ENCODE results near the gene MMP11. TPM values are rescaled to one million over a fixed set of nuclear protein-coding genes. Genes with fewer than 3 reads are reported as not detected.

Gene MMP11
- total and polyA plus RNA-seq, 8 donors, result 1.2 to 10.7 (median 9.6) TPM

- DNase-seq (no peak), ATAC-seq (no peak)
- Histone ChIP-seq H3K4me1 (no peaks in the 10 kb centered on the region), H3K9me3 (no peaks in the 10 kb centered on the region), H3K27me3 (no peaks in the 10 kb centered on the region), H3K36me3 (peaks cover 0 to 98% of the 10 kb centered on the region in 2 donors), H3K4me3 (no peak overlapping the region), H3K27ac (no peak overlapping the region)
- no peak for TF ChIP-seq CTCF (IDR thresholded peaks at IDR 0.05)
- intact Hi-C loops (cut with DNase I), result loop anchor here in 1 of 2 donors (10.0 kb wide), 1 partner anchor 46 kb away; the partner anchor contains the start of gene SMARCB1
Observed at GRCh38 chr22:23831261-23831660, 58.6 kb downstream of the MMP11 start.

GRCh38 chr22:23831781-23832180 lies 59.1 kb downstream of the MMP11 start:
- Histone ChIP-seq H3K27ac (no peak overlapping the region), H3K27me3 (no peaks in the 10 kb centered on the region), H3K4me1 (no peaks in the 10 kb centered on the region), H3K36me3 (peaks cover 0 to 98% of the 10 kb centered on the region in 2 donors), H3K9me3 (no peaks in the 10 kb centered on the region), H3K4me3 (no peak overlapping the region)
- DNase-seq, result no peak
- intact Hi-C loops (cut with DNase I), result loop anchor here in 1 of 2 donors (10.0 kb wide), 1 partner anchor 47 kb away; the partner anchor contains the start of gene SMARCB1
- TF ChIP-seq CTCF (IDR thresholded peaks at IDR 0.05), result no peak
- ATAC-seq, result no peak

GRCh38 chr22:23832226-23833016 lies 59.8 kb downstream of the MMP11 start:
- DNase-seq (peak in 1 of 4 donors; percentile 35), ATAC-seq (no peak)
- H3K27ac ChIP-seq, result no peak overlapping the region
- no peaks in the 10 kb centered on the region for H3K9me3 ChIP-seq
- H3K4me1 ChIP-seq, result peaks cover 0 to under 1% of the 10 kb centered on the region in 2 donors
- intact Hi-C loops (cut with DNase I), result loop anchor here in 1 of 2 donors (10.0 kb wide), 1 partner anchor 48 kb away; the partner anchor contains the start of gene SMARCB1
- TF ChIP-seq CTCF (IDR thresholded peaks at IDR 0.05), result no peak
- no peak overlapping the region for H3K4me3 ChIP-seq
- H3K27me3 ChIP-seq, result no peaks in the 10 kb centered on the region
- peaks cover 0 to 96% of the 10 kb centered on the region in 2 donors for H3K36me3 ChIP-seq

- H3K27me3 ChIP-seq, result no peaks in the 10 kb centered on the region
- H3K9me3 ChIP-seq, result no peaks in the 10 kb centered on the region
- TF ChIP-seq CTCF (IDR thresholded peaks at IDR 0.05), result no peak
- intact Hi-C loops (cut with DNase I), result loop anchor here in 1 of 2 donors (10.0 kb wide), 1 partner anchor 48 kb away; the partner anchor contains the start of gene SMARCB1
- peaks cover 4 to 8% of the 10 kb centered on the region in 2 donors for H3K4me1 ChIP-seq
- ATAC-seq (no peak), DNase-seq (peak in 1 of 4 donors; percentile 54)
- peaks cover 0 to 88% of the 10 kb centered on the region in 2 donors for H3K36me3 ChIP-seq
- no peak overlapping the region for H3K4me3 ChIP-seq
- no peak overlapping the region for H3K27ac ChIP-seq
Observed at GRCh38 chr22:23833017-23833751, 60.5 kb downstream of the MMP11 start.

Other genes with a start within 250 kb of the MMP11 start
- not detected for gene IGLL1, start 192.6 kb upstream of the MMP11 start, total RNA-seq
- gene IGLL1, start 192.6 kb upstream of the MMP11 start, polyA plus RNA-seq (ENCODE audit: insufficient read length in 6 of 6), result 1 to 10 TPM in 1 of 6 donors, under 1 TPM in 5; 0.39 to 1.6 (median 0.55) TPM
- gene DRICH1, start 140.5 kb upstream of the MMP11 start, total RNA-seq, result under 1 TPM; 0.70 to 0.99 TPM
- gene DRICH1, start 140.5 kb upstream of the MMP11 start, polyA plus RNA-seq (ENCODE audit: insufficient read length in 6 of 6), result 1 to 10 TPM; 1.8 to 5.8 (median 3.2) TPM
- 1 to 10 TPM in 1 of 2 donors, under 1 TPM in 1; 0.15 to 4.6 TPM for gene RGL4, start 81.8 kb upstream of the MMP11 start, total RNA-seq
- 1 to 10 TPM; 3.8 to 5.8 (median 4.4) TPM for gene RGL4, start 81.8 kb upstream of the MMP11 start, polyA plus RNA-seq (ENCODE audit: insufficient read length in 6 of 6)
- 1 to 10 TPM; 5.9 to 6.0 TPM for gene ZNF70, start 21.7 kb upstream of the MMP11 start, total RNA-seq
- 10 to 100 TPM in 3 of 6 donors, 1 to 10 TPM in 3; 8.4 to 10.7 (median 9.9) TPM for gene ZNF70, start 21.7 kb upstream of the MMP11 start, polyA plus RNA-seq (ENCODE audit: insufficient read length in 6 of 6)
- not detected for gene VPREB3, start 18.4 kb upstream of the MMP11 start, total RNA-seq
- gene VPREB3, start 18.4 kb upstream of the MMP11 start, polyA plus RNA-seq (ENCODE audit: insufficient read length in 6 of 6), result 1 to 10 TPM in 1 of 6 donors, under 1 TPM in 4, not detected in 1; 0.34 to 1.4 (median 0.87) TPM
- gene C22orf15, start 9.9 kb upstream of the MMP11 start, total RNA-seq, result 1 to 10 TPM in 1 of 2 donors, under 1 TPM in 1; 0.58 to 3.1 TPM
- gene C22orf15, start 9.9 kb upstream of the MMP11 start, polyA plus RNA-seq (ENCODE audit: insufficient read length in 6 of 6), result 1 to 10 TPM; 3.1 to 7.8 (median 5.4) TPM
- 100 to 1,000 TPM in 1 of 2 donors, 10 to 100 TPM in 1; 73.0 to 128 TPM for gene CHCHD10, start 4.9 kb upstream of the MMP11 start, total RNA-seq
- 10 to 100 TPM; 19.0 to 41.2 (median 24.0) TPM for gene CHCHD10, start 4.9 kb upstream of the MMP11 start, polyA plus RNA-seq (ENCODE audit: insufficient read length in 6 of 6)
- 10 to 100 TPM; 52.4 to 80.5 TPM for gene SMARCB1, start 14.1 kb downstream of the MMP11 start, total RNA-seq
- gene SMARCB1, start 14.1 kb downstream of the MMP11 start, polyA plus RNA-seq (ENCODE audit: insufficient read length in 6 of 6), result 100 to 1,000 TPM; 134 to 166 (median 144) TPM
- gene DERL3, start 66.2 kb downstream of the MMP11 start, total RNA-seq, result 1 to 10 TPM; 6.7 to 9.4 TPM
- gene DERL3, start 66.2 kb downstream of the MMP11 start, polyA plus RNA-seq (ENCODE audit: insufficient read length in 6 of 6), result 1 to 10 TPM; 2.4 to 4.7 (median 3.8) TPM
- 10 to 100 TPM in 1 of 2 donors, 1 to 10 TPM in 1; 9.9 to 15.4 TPM for gene SLC2A11, start 85.0 kb downstream of the MMP11 start, total RNA-seq
- 10 to 100 TPM; 14.6 to 26.7 (median 21.5) TPM for gene SLC2A11, start 85.0 kb downstream of the MMP11 start, polyA plus RNA-seq (ENCODE audit: insufficient read length in 6 of 6)
- 100 to 1,000 TPM; 361 to 467 TPM for gene MIF, start 121.5 kb downstream of the MMP11 start, total RNA-seq
- gene MIF, start 121.5 kb downstream of the MMP11 start, polyA plus RNA-seq (ENCODE audit: insufficient read length in 6 of 6), result 100 to 1,000 TPM; 139 to 276 (median 170) TPM
- 10 to 100 TPM in 1 of 2 donors, 1 to 10 TPM in 1; 1.3 to 33.7 TPM for gene GSTT2B, start 188.3 kb downstream of the MMP11 start, total RNA-seq
- 10 to 100 TPM in 3 of 6 donors, 1 to 10 TPM in 3; 7.6 to 21.8 (median 10.3) TPM for gene GSTT2B, start 188.3 kb downstream of the MMP11 start, polyA plus RNA-seq (ENCODE audit: insufficient read length in 6 of 6)
- gene DDTL, start 194.0 kb downstream of the MMP11 start, total RNA-seq, result 1 to 10 TPM in 1 of 2 donors, not detected in 1; 2.4 TPM
- gene DDTL, start 194.0 kb downstream of the MMP11 start, polyA plus RNA-seq (ENCODE audit: insufficient read length in 6 of 6), result 10 to 100 TPM in 2 of 6 donors, 1 to 10 TPM in 4; 8.8 to 12.3 (median 9.3) TPM
- gene DDT, start 201.6 kb downstream of the MMP11 start, total RNA-seq, result 100 to 1,000 TPM; 104 to 132 TPM
- 10 to 100 TPM; 52.5 to 71.4 (median 61.9) TPM for gene DDT, start 201.6 kb downstream of the MMP11 start, polyA plus RNA-seq (ENCODE audit: insufficient read length in 6 of 6)
- under 1 TPM in 1 of 2 donors, not detected in 1; 0.55 TPM for gene GSTT2, start 207.3 kb downstream of the MMP11 start, total RNA-seq
- gene GSTT2, start 207.3 kb downstream of the MMP11 start, polyA plus RNA-seq (ENCODE audit: insufficient read length in 6 of 6), result 1 to 10 TPM in 4 of 6 donors, under 1 TPM in 2; 0.27 to 2.6 (median 1.2) TPM
- not detected for gene GSTT4, start 232.6 kb downstream of the MMP11 start, total RNA-seq
- gene GSTT4, start 232.6 kb downstream of the MMP11 start, polyA plus RNA-seq (ENCODE audit: insufficient read length in 6 of 6), result under 1 TPM in 1 of 6 donors, not detected in 5; 0.07 TPM
- 100 to 1,000 TPM in 1 of 2 donors, 10 to 100 TPM in 1; 76.9 to 125 TPM for gene CABIN1, start 238.5 kb downstream of the MMP11 start, total RNA-seq
- 100 to 1,000 TPM in 3 of 6 donors, 10 to 100 TPM in 3; 72.9 to 134 (median 97.6) TPM for gene CABIN1, start 238.5 kb downstream of the MMP11 start, polyA plus RNA-seq (ENCODE audit: insufficient read length in 6 of 6)

Measured in left lung (tissue), 10 donors.